CD4-positive, alpha-beta T cell treated with Interleukin-1 beta for 1 hour (primary cell): Measurements from ENCODE around the gene SLC25A11.
"Not testable (repeated sequence)": the region's sequence is repeated elsewhere in the genome, so short reads cannot be mapped to it uniquely, and the experiment has no call there.

Experiments
- DNase-seq, 2 donors: peaks; one replicate each; pipeline ENCODE4 v3.0.0-alpha.2; 2020 to 2022

Gene SLC25A11

GRCh38 chr17:4945176-4945943 is 5.5 kb upstream of the SLC25A11 start:
- peak; percentile 75 to 80 for DNase-seq

DNA sequence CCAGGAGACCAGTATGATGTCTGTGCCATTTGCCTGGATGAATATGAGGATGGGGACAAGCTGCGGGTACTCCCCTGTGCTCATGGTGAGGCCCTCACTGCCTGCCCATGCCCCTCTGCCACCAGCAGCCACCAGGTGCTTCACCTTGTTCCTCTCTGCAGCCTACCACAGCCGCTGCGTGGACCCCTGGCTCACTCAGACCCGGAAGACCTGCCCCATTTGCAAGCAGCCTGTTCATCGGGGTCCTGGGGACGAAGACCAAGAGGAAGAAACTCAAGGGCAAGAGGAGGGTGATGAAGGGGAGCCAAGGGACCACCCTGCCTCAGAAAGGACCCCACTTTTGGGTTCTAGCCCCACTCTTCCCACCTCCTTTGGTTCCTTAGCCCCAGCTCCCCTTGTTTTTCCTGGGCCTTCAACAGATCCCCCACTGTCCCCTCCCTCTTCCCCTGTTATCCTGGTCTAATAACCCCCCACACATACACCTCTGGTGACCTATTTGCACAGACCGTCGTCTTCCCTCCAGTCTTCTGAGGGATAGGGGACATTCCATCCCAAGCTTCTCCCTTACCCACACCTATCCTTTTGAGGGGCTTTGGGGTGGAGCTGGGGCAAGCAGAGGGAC is 4.8 kb upstream of the SLC25A11 start:
- peak in 1 of 2 donors; percentile 28 for DNase-seq

GRCh38 chr17:4944163-4944553 is 4.3 kb upstream of the SLC25A11 start:
- peak; percentile 49 to 66 for DNase-seq

DNA sequence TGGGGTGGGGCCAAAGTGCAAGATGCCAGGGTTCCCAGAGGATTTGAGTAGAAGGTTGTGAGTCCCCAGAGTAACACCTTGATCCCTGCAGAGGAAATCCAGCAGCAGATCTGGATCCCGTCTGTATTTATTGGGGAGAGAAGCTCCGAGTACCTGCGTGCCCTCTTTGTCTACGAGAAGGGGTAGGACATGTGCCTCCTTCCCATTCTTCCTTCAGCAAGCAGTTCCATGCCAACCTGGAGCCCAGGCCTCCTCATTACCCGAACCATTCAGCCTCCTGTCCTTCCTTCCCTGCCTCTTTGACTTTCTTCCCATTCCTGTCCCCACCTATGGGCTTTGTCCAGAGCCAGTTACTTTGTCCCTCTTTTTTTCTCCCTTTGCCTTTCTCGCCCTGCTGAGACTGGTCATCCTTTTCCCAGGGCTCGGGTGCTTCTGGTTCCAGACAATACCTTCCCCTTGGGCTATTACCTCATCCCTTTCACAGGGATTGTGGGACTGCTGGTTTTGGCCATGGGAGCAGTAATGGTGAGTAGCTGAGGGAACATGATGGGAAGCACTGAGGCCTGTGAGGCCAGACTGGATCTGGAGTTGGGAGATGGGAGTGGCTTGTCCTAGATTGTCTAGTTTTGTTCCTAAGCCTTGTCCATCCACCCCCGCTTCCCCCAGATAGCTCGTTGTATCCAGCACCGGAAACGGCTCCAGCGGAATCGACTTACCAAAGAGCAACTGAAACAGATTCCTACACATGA is 3.1 kb upstream of the SLC25A11 start:
- no peak for DNase-seq

GRCh38 chr17:4941319-4941610 is 1.4 kb upstream of the SLC25A11 start:
- DNase-seq: no peak

DNA sequence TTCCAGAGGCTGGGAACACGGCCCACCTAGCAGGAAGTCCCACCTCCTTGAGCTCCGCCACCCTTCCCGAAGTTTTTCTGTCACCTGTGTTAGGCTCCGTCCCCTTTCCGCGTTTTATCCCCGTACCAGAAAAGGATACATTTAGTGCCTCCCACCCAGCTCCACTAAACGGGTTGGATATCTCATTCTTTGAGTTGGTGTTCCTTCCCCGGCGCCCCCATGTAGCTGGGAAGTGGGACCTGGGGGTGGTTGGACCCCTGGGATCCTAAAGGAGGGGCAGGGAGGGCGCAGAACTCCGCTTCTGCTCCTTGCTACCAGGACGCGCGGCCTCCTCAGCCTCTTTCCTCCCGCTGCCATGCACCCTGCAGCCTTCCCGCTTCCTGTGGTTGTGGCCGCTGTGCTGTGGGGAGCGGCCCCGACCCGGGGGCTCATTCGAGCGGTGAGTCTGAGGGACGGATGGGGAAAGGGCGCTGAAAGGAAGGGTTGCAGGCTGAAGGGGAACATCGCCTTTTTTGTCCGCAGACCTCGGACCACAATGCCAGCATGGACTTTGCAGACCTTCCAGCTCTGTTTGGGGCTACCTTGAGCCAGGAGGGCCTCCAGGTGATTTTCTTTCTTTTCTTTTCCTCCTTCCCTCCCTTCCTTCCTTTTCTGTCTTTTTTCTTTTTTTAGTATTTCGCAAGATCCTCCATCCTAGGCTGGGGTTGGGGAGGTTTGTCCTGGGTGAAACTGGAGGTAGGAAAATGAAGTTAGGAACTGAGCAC is 891 bp upstream of the SLC25A11 start:
- peak; percentile 28 to 40 for DNase-seq

- DNase-seq: no peak
These were observed 375 bp downstream of the SLC25A11 start for GRCh38 chr17:4939546-4939795.

DNA sequence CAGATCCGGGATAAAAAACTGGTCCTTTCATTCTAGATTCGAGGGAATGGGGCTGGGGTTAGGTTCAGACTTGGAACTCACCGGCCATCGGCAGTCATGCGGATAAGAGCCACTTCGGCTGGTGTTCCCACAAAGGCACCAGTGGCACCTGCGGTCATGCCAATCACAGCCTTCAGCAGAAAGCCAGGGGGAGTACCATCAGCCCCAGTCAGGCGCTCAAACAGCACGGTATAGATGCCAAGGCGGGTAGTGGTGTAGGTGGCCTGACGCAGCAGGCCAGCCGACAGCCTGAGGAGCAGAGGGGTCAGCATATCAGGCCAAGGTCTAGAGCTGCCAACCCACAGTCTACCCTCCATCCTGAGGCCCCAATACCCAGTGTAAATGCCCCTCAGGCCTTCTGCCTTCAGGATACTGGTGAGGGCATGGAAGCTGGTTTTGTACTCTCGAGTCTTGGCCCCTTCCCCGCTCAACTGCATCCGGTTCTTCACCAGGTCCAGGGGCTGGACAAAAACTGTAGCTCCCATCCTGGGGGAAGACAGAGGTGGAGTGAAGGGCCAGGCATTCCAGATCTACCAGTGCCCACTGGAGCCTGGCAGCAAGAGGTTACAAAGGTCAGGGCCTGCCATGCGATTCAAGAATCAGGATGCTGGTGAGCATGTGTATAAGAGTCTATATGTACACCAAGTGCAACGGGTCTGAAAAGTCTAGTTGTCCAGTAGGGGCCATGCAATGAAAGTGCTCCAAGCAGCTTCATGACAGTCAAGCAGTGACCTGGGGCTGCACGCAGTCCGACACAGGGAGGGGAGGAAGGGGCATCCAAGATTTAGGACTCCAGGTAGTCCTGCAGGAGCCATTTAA is 929 bp downstream of the SLC25A11 start:
- no peak for DNase-seq

DNA sequence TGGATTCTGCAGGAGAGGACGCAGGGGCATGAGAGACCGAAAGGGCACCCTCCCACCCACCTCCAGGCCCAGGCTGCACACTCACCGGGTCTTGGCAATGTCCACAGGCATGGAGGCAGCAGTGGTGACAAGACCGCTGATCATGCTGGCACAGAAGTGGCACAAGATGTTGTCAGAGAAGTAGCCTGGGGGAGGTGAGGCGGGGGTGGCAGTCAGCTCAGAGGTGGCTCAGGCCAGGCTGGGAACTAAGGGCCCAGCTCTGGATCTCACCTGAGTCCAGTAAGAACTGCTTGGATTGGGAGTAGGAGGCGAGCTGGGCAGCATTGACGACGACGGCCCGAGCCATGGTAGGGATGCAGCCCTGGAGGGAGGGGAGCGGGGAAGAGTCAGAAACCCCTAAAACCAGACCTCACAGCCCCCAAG is 1.8 kb downstream of the SLC25A11 start:
- no peak for DNase-seq

GRCh38 chr17:4937553-4937952 is 2.3 kb downstream of the SLC25A11 start:
- no peak for DNase-seq

DNA sequence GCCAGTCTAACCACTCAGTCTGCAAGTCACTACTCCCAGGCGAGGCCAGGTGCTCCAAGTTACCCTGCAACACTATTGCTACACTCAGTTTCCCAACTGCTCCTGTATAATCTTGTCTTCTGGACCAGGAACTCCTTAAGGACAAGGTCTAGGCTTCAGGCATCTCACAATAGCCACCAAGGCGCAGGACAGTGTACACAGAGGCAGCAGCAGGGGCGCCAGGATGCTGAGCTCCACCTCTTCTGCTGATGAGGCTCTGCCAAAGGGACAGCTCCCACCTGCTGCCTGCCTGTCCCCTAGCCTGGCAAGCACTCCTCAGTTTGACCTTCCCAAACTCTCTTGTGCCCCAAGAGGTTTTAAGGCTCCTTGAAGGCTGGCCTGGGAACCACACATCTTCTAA is 3.4 kb downstream of the SLC25A11 start:
- no peak for DNase-seq

- no peak for DNase-seq
These were observed 4.2 kb downstream of the SLC25A11 start for GRCh38 chr17:4935650-4936049.

GRCh38 chr17:4934173-4934979 is 5.5 kb downstream of the SLC25A11 start:
- peak; percentile 24 to 29 for DNase-seq

- no peak for DNase-seq
These were observed 6.2 kb downstream of the SLC25A11 start for GRCh38 chr17:4933646-4934045.

DNA sequence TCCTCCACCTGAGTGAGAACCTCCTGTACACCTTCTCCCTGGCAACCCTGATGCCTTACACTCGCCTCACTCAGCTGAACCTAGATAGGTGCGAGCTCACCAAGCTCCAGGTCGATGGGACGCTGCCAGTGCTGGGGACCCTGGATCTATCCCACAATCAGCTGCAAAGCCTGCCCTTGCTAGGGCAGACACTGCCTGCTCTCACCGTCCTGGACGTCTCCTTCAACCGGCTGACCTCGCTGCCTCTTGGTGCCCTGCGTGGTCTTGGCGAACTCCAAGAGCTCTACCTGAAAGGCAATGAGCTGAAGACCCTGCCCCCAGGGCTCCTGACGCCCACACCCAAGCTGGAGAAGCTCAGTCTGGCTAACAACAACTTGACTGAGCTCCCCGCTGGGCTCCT is 7.1 kb downstream of the SLC25A11 start:
- DNase-seq: no peak

DNA sequence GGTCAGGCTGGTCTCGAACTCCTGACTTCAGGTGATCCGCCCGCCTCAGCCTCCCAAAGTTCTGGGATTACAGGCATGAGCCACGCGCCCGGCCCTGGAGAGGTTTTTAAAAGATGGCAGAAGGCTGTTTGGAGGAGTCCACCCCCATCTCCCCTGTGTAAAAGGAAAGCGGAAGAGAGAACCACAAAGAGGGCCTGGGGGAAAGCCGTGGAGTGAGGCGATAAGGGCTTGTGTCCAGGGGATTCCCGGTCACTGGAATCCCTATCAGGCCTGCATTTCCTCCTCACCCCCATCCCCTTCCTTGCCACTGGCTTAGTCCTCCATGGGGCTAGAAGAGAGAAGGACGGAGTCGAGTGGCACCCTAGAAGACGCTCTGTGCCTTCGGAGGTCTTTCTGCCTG is 7.9 kb downstream of the SLC25A11 start, which contains the start of gene GP1BA:
Gene GP1BA (plus strand): TSS at position 315 of the 400 bp plus-strand sequence. CDS start 328 bp downstream, outside the sequence.
- DNase-seq: no peak

DNA sequence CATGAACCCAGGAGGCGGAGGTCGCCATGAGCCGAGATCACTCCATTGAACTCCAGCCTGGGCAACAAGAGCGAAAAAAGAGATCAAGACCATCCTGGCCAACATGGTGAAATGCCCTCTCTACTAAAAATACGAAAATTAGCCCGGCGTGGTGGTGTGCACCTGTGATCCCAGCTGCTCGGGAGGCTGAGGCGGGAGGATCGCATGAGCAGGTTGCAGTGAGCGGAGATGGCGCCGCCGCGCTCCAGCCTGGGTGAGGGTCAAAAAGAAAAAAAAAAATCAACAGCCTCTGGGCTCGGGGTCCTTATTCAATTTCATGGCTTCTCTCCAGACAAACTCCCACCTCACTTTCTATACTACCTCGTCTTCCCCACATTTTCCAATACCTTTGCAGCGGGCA is 11.0 kb downstream of the SLC25A11 start:
- DNase-seq: no peak

GRCh38 chr17:4926577-4927335 is 13.1 kb downstream of the SLC25A11 start:
- not testable (repeated sequence) for DNase-seq

DNA sequence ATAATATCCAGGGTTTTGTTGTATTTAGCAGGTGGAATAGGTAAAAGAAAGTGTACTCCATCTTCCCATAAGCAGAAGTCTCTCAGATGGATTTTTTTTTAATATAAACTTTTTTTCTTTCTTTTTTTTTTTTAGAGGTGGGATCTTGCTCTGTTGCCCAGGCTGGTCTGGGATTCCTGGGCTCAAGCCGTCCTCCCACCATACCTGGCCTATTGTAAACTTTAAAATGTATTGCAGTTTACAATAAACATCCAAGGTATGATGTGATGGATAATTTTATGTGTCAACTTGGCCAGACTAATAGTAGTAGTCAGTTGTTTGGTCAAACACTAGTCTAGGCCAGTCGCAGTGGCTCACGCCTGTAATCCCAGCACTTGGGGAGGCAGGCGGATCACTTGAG is 18.5 kb downstream of the SLC25A11 start:
- no peak for DNase-seq

- DNase-seq: peak in 1 of 2 donors; percentile 54
These were observed 19.3 kb downstream of the SLC25A11 start for GRCh38 chr17:4920351-4921048.
